OCI-LY7 (cell line): ENCODE results near the gene FNBP1. TPM values are rescaled to one million over a fixed set of nuclear protein-coding genes. Genes with fewer than 3 reads are reported as not detected.
"Not testable (repeated sequence)": the region's sequence is repeated elsewhere in the genome, so short reads cannot be mapped to it uniquely, and the experiment has no call there.

Experiments used
- BruUV-seq: library from RNA; stranded (reverse); fragments of 400-500 nt; replicated peaks from 2 replicates; lab custom pipeline; 2021; lab: Mats Ljungman, UMichigan
- CTCF ChIA-PET: fragments of 300-600 bp; sonication (Branson Sonifier 250); formaldehyde crosslinking; loops from one replicate; lab custom pipeline; 2022; ENCODE audit warnings: antibody characterized with exemption; ENCODE audit not compliant: unreplicated experiment; lab: Charles Lee
- POLR2A ChIA-PET: fragments of 300-600 bp; sonication (Branson Sonifier 250); formaldehyde crosslinking; loops from one replicate; lab custom pipeline; 2022; ENCODE audit warnings: antibody characterized with exemption; lab: Charles Lee
- DNase-seq: peaks from one replicate; pipeline ENCODE4 v3.0.0-alpha.2; 2015; ENCODE audit warnings: low spot score
- H2AFZ ChIP-seq: fragments of 200-600 bp; sonication (generic), shearing (Covaris generic); 2 replicates; pipeline ENCODE4 v1.6.1; 2014; ENCODE audit warnings: mild to moderate bottlenecking, antibody characterized with exemption, low read length, moderate library complexity
- H3K27ac ChIP-seq: fragments of 200-600 bp; sonication (generic); 2 replicates; pipeline ENCODE4 v1.5.1; 2014; ENCODE audit warnings: mixed run types, low read depth, mild to moderate bottlenecking, moderate library complexity, low read length, inconsistent platforms; ENCODE audit not compliant: poor library complexity, severe bottlenecking
- H3K36me3 ChIP-seq: fragments of 200-600 bp; sonication (generic); 2 replicates; pipeline ENCODE4 v1.6.1; 2014; ENCODE audit warnings: mild to moderate bottlenecking, antibody characterized with exemption, low read length, moderate library complexity, mixed read lengths; ENCODE audit not compliant: insufficient read depth
- H3K4me1 ChIP-seq: fragments of 200-600 bp; sonication (generic); 2 replicates; pipeline ENCODE4 v1.5.1; 2014; ENCODE audit warnings: mild to moderate bottlenecking, low read length; ENCODE audit not compliant: insufficient read depth, poor library complexity, severe bottlenecking
- H3K4me2 ChIP-seq: fragments of 200-600 bp; sonication (generic); 2 replicates; pipeline ENCODE4 v1.6.1; 2014; ENCODE audit warnings: mild to moderate bottlenecking, low read length
- H3K4me3 ChIP-seq: fragments of 200-600 bp; sonication (generic); 2 replicates; pipeline ENCODE4 v1.5.1; 2014; ENCODE audit warnings: mild to moderate bottlenecking, low read depth, low read length; ENCODE audit not compliant: poor library complexity, severe bottlenecking
- H3K79me2 ChIP-seq: fragments of 200-600 bp; sonication (generic); 2 replicates; pipeline ENCODE4 v1.6.1; 2016; ENCODE audit warnings: low read depth, mild to moderate bottlenecking, low read length, moderate library complexity, mixed read lengths; ENCODE audit not compliant: insufficient read depth
- H3K9me2 ChIP-seq: fragments of 200-600 bp; sonication (generic); 2 replicates; pipeline ENCODE4 v1.6.1; 2016; ENCODE audit warnings: mild to moderate bottlenecking, low read length, mixed read lengths; ENCODE audit not compliant: insufficient read depth
- H3K9me3 ChIP-seq: fragments of 200-600 bp; sonication (generic); 2 replicates; pipeline ENCODE4 v1.6.1; 2014; ENCODE audit warnings: mild to moderate bottlenecking, mixed run types, low read length, mixed read lengths
- H4K20me1 ChIP-seq: fragments of 200-600 bp; sonication (generic); 2 replicates; pipeline ENCODE4 v1.6.1; 2014; ENCODE audit warnings: mild to moderate bottlenecking, antibody characterized with exemption, low read length, moderate library complexity, mixed read lengths; ENCODE audit not compliant: insufficient read depth
- CTCF ChIP-seq: fragments of 200-600 bp; sonication (generic); conservative IDR thresholded peaks from 2 replicates; pipeline ENCODE4 v1.5.1; 2014; ENCODE audit warnings: mild to moderate bottlenecking, antibody characterized with exemption, low read length, moderate library complexity, mixed read lengths
- EZH2phosphoT487 ChIP-seq: fragments of 200-600 bp; sonication (generic); IDR thresholded peaks from 2 replicates; pipeline ENCODE4 v1.6.1; 2018; ENCODE audit warnings: low read depth, borderline replicate concordance, mild to moderate bottlenecking, mixed run types, antibody characterized with exemption, low read length, moderate library complexity, mixed read lengths
- intact Hi-C: fragments of 100-400 bp; cut with micrococcal nuclease; formaldehyde crosslinking; loops from one replicate; pipeline ENCODE4 v1.10.0; 2022; ENCODE audit not compliant: unreplicated experiment
- total RNA-seq, 2 experiments: library from RNA; depleted of rRNA in 1 of 2; stranded (reverse); fragments of >200 nt in 1 of 2; shearing (Covaris generic) in 1 of 2; gene quantifications; 2 replicates each; pipeline ENCODE4 v1.2.3, GENCODE V29; 2014 to 2022

The FNBP1 gene
- total RNA-seq, 2 experiments from 2014 or later = 93.3 to 164 TPM

- Histone ChIP-seq H3K4me1 (peaks cover 76% of the 10 kb centered on the region), H3K4me2 (peak overlapping the region; percentile 52), H3K9me3 (no peaks in the 10 kb centered on the region), H3K79me2 (peaks cover 98% of the 10 kb centered on the region), H3K27ac (peak overlapping the region; percentile 96), H3K4me3 (peak overlapping the region; percentile 22), H4K20me1 (no peaks in the 10 kb centered on the region), H3K36me3 (peaks cover 53% of the 10 kb centered on the region), H2AFZ (no peak overlapping the region), H3K9me2 (no peaks in the 10 kb centered on the region)
- TF ChIP-seq CTCF (no peak), EZH2phosphoT487 (no peak)
- CTCF ChIA-PET = interaction anchor here (0.7 kb wide), 1 partner anchor 107 kb away, joined by 5 read pairs; no protein-coding TSS in a partner anchor
- POLR2A ChIA-PET = interaction anchor here (0.7 to 6.8 kb wide), 10 partner anchors 10 to 42 kb away, joined by 3 to 42 read pairs (median 4); no protein-coding TSS in a partner anchor
- intact Hi-C loops = no loop called here
- no TSS peak for BruUV-seq
- no peak for DNase-seq
These were observed 43.9 kb downstream of the FNBP1 start for GRCh38 chr9:129999141-129999510.

DNA sequence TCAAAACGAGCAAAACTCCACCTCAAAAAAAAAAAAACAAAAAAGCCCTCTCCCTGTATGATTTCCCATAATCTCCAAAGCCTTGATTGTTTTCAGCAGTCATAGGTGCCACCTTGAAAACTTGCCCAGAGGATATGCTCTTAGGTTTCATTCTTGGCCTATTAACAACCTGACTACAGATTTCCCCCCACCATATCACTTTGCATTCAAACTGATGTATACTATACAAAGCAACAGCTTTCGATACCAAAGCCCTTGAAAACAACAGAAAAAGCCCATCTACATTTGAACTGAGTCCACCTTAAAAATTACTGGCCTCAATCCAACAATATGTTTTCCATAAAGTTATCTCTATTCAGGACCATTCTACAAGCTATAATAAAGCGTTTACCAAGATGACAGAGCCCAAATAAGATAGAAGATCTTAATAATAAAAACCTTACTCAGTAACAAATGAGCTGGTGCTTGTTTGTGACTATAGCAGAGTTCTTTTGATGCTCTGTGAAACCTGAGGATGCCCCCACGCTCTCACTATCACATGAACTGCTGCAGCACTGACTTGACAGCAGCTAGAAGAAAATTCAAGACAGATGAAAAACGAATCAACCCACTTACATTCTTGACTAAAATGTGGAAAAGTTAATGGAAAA, 44.4 kb downstream of the FNBP1 start:
- H3K9me3 ChIP-seq = no peaks in the 10 kb centered on the region
- intact Hi-C loops = no loop called here
- no peak overlapping the region for H2AFZ ChIP-seq
- H3K4me3 ChIP-seq = peak overlapping the region; percentile 22
- DNase-seq = peak; percentile 59
- peak overlapping the region; percentile 96 for H3K27ac ChIP-seq
- no peaks in the 10 kb centered on the region for H3K9me2 ChIP-seq
- H4K20me1 ChIP-seq = no peaks in the 10 kb centered on the region
- no TSS peak for BruUV-seq
- peaks cover 76% of the 10 kb centered on the region for H3K4me1 ChIP-seq
- CTCF ChIA-PET = no interaction called here
- POLR2A ChIA-PET = interaction anchor here (0.7 to 6.8 kb wide), 8 partner anchors 9 to 42 kb away, joined by 3 to 42 read pairs (median 6); no protein-coding TSS in a partner anchor
- peaks cover 98% of the 10 kb centered on the region for H3K79me2 ChIP-seq
- peak overlapping the region; percentile 52 for H3K4me2 ChIP-seq
- peaks cover 54% of the 10 kb centered on the region for H3K36me3 ChIP-seq
- TF ChIP-seq EZH2phosphoT487 (no peak), CTCF (no peak)

DNA sequence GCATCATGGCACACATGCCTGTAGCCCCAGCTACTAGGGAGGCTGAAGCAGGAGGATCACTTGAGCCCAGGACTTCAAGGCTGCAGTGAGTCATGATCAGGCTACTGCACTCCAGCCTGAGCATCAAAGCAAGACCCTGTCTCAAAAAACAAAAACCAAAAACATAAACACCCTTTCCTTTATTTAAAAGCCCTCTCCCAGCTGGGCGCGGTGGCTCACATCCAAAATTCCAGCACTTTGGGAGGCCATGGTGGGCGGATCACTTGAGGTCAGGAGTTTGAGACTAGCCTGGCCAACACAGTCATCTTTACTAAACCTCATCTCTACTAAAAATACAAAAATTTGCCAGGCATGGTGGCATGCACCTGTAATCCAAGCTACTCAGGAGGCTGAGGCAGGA, 45.3 kb downstream of the FNBP1 start:
- POLR2A ChIA-PET = interaction anchor here (0.5 to 6.8 kb wide), 5 partner anchors 10 to 1094 kb away, joined by 4 to 42 read pairs (median 5); no protein-coding TSS in a partner anchor
- BruUV-seq, intact Hi-C loops, H3K4me3 ChIP-seq, DNase-seq, H3K9me2 ChIP-seq, H3K9me3 ChIP-seq, H4K20me1 ChIP-seq, H2AFZ ChIP-seq, CTCF ChIA-PET: not testable (repeated sequence)
- H3K4me2 ChIP-seq = peak overlapping the region; percentile 74
- H3K79me2 ChIP-seq = peaks cover 99% of the 10 kb centered on the region
- peaks cover 79% of the 10 kb centered on the region for H3K4me1 ChIP-seq
- H3K27ac ChIP-seq = peak overlapping the region; percentile 96
- H3K36me3 ChIP-seq = peaks cover 47% of the 10 kb centered on the region
